Psoas muscle (tissue), 8 donors: Measurements from ENCODE around the gene FTSJ3. TPM values are rescaled to one million over a fixed set of nuclear protein-coding genes. Genes with fewer than 3 reads are reported as not detected.

Source experiments
- ATAC-seq, 4 donors: fragments of 200-7000 bp; cut with Tn5 transposase; one replicate each; pipeline ENCODE4 v1.9.1; 2020; ENCODE audit warnings: moderate library complexity in 3 of 4, mild to moderate bottlenecking in 2 of 4
- DNase-seq, 2 donors: peaks; one replicate each; pipeline ENCODE4 v3.0.0-alpha.2; 2020
- H3K27ac ChIP-seq: fragments of 200-600 bp; one replicate; pipeline ENCODE4 v1.8.0; 2022
- H3K27me3 ChIP-seq, 3 donors: fragments of 200-600 bp in 1 of 3; one replicate each; pipeline versions ENCODE4 v1.6.1 to v1.8.0; 2013 to 2022; ENCODE audit warnings: low read length in 2 of 3, mild to moderate bottlenecking in 2 of 3, moderate library complexity in 1 of 3; ENCODE audit not compliant: insufficient read depth in 3 of 3
- H3K36me3 ChIP-seq, 2 donors: fragments of 200-600 bp in 1 of 2; one replicate each; pipeline versions ENCODE4 v1.6.1 to v1.8.0; 2013 to 2022; ENCODE audit warnings: low read depth in 1 of 2, mild to moderate bottlenecking in 1 of 2, moderate library complexity in 1 of 2; ENCODE audit not compliant: insufficient read depth in 1 of 2
- H3K4me1 ChIP-seq: fragments of 200-600 bp; one replicate; pipeline ENCODE4 v1.8.0; 2022
- H3K4me3 ChIP-seq: fragments of 200-600 bp; one replicate; pipeline ENCODE4 v1.8.0; 2022; ENCODE audit warnings: mild to moderate bottlenecking
- H3K9me3 ChIP-seq: fragments of 200-600 bp; one replicate; pipeline ENCODE4 v1.8.0; 2022
- WGBS, 3 donors: extraction: QIAGEN DNeasy Blood & Tissue Kit; methylation state at CpG; one replicate each; pipeline versions ENCODE4 v1.1.6 to v1.1.7; 2013; 5-methylcytosine and 5-hydroxymethylcytosine counted together
- intact Hi-C, 2 donors: fragments of 100-400 bp; cut with DNase I; formaldehyde crosslinking; loops; one replicate each; pipeline versions ENCODE4 v1.11.0 to v1.14.2; 2022
- polyA plus RNA-seq, 3 donors: library from polyadenylated mRNA; stranded (reverse); fragments of 200-250 nt; gene quantifications; one replicate each; pipeline ENCODE4 v1.2.3, GENCODE V29; 2013
- total RNA-seq, 4 donors: library from RNA; stranded (reverse); fragmentation: NEBNext Ultra II Directional in 2 of 4; extraction: Animal tissue kit (Norgen Biotek cat#: 25700) in 2 of 4; gene quantifications; one replicate each; pipeline versions ENCODE4 v1.2.1 to v1.2.4, GENCODE V29; 2021 to 2023
- TF ChIP-seq, protein P1 (sequence below): fragments of 200-600 bp; IDR thresholded peaks from one replicate; pipeline ENCODE4 v1.8.0; 2022; ENCODE audit warnings: antibody characterized with exemption
- donor health status: healthy with polysubstance abuse.
- donor health status: DM: no; HTN: no; CAD: no; lungs with moderate emphysema.
- donor health status: Bipolar disorder and iron deficiency.
- donor health status: healthy.
- donor health status: DM: yes; HTN: yes; CAD: no.
- donor health status: DM: no; HTN: no; CAD: no.
- donor health status: DM: no; HTN: no; CAD: no.
- donor health status: DM: yes; HTN: yes; CAD: no.

FTSJ3 gene
- total and polyA plus RNA-seq, 7 donors = 14.4 to 41.9 (median 25.1) TPM

DNA sequence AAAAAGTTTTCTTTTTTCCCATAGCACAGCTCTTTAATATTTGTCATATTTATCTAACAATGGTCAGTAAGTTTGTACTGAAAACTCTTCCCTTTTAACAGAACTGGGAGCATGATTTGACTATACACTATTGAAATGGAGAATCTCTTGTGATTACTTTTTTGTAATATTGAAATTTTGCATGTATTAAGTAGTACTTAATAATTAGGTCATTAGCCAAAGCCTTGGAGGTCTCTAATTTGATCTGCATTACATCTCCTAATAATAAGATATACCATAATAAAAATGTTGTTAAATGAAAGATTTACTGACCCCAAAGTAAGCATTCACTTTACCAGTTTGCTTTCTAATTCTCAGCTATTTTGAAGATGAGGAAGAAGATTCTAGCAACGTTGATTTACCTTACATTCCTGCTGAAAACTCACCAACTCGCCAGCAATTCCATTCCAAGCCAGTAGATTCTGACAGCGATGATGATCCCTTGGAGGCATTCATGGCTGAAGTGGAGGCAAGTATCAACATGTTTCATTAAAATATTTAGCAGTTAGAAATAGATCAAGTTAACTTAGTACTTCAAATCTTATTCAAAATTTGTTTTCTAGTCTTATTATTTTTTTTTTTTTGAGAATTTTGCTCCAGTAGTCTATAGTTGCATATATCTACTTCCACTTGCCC is 35.3 kb downstream of the FTSJ3 start:
- Histone ChIP-seq H3K27ac (no peak overlapping the region), H3K27me3 (no peaks in the 10 kb centered on the region), H3K4me1 (no peaks in the 10 kb centered on the region), H3K4me3 (no peak overlapping the region), H3K9me3 (no peaks in the 10 kb centered on the region), H3K36me3 (peaks cover 9 to 98% of the 10 kb centered on the region in 2 donors)
- TF ChIP-seq, protein P1, sequence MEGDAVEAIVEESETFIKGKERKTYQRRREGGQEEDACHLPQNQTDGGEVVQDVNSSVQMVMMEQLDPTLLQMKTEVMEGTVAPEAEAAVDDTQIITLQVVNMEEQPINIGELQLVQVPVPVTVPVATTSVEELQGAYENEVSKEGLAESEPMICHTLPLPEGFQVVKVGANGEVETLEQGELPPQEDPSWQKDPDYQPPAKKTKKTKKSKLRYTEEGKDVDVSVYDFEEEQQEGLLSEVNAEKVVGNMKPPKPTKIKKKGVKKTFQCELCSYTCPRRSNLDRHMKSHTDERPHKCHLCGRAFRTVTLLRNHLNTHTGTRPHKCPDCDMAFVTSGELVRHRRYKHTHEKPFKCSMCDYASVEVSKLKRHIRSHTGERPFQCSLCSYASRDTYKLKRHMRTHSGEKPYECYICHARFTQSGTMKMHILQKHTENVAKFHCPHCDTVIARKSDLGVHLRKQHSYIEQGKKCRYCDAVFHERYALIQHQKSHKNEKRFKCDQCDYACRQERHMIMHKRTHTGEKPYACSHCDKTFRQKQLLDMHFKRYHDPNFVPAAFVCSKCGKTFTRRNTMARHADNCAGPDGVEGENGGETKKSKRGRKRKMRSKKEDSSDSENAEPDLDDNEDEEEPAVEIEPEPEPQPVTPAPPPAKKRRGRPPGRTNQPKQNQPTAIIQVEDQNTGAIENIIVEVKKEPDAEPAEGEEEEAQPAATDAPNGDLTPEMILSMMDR = no peak
- intact Hi-C loops = no loop called here
- ATAC-seq = no peak
- no peak for DNase-seq
- 79 to 83% (median 83%) methylated on average over 3 of the region's 3 CpGs for WGBS, 3 donors

DNA sequence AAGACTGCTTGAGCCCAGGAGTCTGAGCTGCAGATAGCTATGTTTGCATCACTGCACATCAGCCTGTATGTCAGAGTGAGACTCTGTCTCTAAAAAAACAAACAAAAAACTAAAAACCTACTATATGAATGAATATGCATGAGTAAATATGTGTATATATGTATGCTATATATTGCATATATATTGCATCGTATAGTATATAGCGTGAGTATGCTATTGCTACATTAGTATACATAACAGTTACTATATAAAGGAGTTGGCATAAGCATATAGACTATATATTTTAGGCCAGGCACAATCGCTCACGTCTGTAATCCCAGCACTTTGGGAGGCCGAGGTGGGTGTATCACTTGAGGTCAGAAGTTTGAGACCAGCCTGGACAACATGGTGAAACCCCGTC is 37.4 kb downstream of the FTSJ3 start:
- Histone ChIP-seq H3K9me3 (no peaks in the 10 kb centered on the region), H3K36me3 (peaks cover 6 to 82% of the 10 kb centered on the region in 2 donors), H3K4me1 (peaks cover 11% of the 10 kb centered on the region), H3K4me3 (no peak overlapping the region), H3K27ac (no peak overlapping the region), H3K27me3 (no peaks in the 10 kb centered on the region)
- DNase-seq = no peak
- TF ChIP-seq, protein P1 = no peak
- ATAC-seq = no peak
- intact Hi-C loops = no loop called here
- 89 to 92% (median 90%) methylated on average over 6 of the region's 6 CpGs for WGBS, 3 donors

DNA sequence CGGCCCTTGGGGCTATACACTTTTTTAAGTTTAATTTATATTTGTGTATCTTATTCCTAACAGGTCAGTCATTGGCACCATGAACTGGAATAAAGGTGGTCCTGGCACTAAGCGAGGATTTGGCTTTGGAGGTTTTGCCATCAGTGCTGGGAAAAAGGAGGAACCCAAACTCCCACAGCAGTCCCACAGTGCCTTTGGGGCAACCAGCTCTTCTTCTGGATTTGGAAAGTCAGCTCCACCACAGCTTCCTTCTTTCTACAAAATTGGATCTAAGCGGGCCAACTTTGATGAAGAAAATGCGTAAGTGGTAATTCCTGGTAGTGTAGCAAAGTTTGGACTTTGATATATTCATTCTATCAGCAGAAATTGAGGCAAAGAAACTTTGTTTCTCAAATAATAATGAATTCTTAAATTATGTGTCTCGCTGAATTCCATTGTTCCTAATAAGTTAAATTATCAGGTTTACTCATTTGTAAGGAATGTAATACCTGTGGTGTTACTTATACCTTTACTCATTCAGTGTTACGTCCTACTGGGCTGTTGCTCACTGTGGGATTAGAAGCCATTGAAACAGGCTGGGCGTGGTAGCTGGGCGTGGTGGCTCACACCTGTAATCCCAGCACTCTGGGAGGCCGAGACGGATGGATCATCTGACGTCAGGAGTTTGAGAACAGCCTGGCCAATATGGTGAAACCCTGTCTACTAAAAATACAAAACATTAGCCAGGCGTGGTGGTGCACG is 40.3 kb downstream of the FTSJ3 start:
- Histone ChIP-seq H3K27ac (no peak overlapping the region), H3K36me3 (peaks cover 0 to 78% of the 10 kb centered on the region in 2 donors), H3K4me1 (peaks cover 19% of the 10 kb centered on the region), H3K9me3 (no peaks in the 10 kb centered on the region), H3K4me3 (no peak overlapping the region), H3K27me3 (no peaks in the 10 kb centered on the region)
- TF ChIP-seq, protein P1 = no peak
- ATAC-seq = no peak
- intact Hi-C loops = no loop called here
- 94 to 95% (median 95%) methylated on average over 13 of the region's 13 CpGs for WGBS, 3 donors
- DNase-seq = no peak

DNA sequence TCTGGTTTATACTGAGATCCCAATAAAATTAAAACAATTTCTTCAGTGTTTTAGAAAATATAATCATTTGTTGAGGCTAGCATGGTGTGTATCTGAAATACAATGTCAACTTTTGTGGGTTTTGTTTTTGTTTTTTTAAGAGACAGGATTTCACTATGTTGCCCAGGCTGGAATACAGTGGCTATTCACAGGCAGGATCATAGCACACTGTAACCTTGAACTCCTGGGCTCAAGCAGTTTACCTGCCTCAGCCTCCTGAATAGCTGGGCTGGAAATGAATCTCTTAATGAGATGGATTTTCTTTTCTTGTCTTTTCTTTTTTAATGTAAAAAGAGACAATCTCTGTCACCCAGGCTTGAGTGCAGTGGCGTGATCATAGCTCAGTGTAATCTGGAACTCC is 41.3 kb downstream of the FTSJ3 start:
- ATAC-seq (peak in 1 of 4 donors; percentile 34), DNase-seq (no peak)
- H3K27ac ChIP-seq = peak overlapping the region; percentile 2
- no peak overlapping the region for H3K4me3 ChIP-seq
- intact Hi-C loops = no loop called here
- TF ChIP-seq, protein P1 = no peak
- H3K9me3 ChIP-seq = no peaks in the 10 kb centered on the region
- H3K36me3 ChIP-seq = peaks cover 0 to 68% of the 10 kb centered on the region in 2 donors
- H3K4me1 ChIP-seq = peaks cover 19% of the 10 kb centered on the region
- no peaks in the 10 kb centered on the region for H3K27me3 ChIP-seq
- 96 to 100% (median 98%) methylated on average over 1 of the region's 1 CpG for WGBS, 3 donors
